ENCODE results near the gene DOCK8. TPM values are rescaled to one million over a fixed set of nuclear protein-coding genes. Genes with fewer than 3 reads are reported as not detected.
A peak's percentile ranks its signal among the peaks of the same experiment; 100 is the strongest.

Gene DOCK8
- total RNA-seq, 1 experiment from 2014 or later, result 0.15 TPM

- no peak for DNase-seq (ENCODE audit: low spot score)
Observed at GRCh38 chr9:266228-266627, 51.6 kb downstream of the DOCK8 start.

- no peak for DNase-seq (ENCODE audit: low spot score)
Observed at GRCh38 chr9:268616-269015, 54.0 kb downstream of the DOCK8 start.

- DNase-seq (ENCODE audit: low spot score), result no peak
Observed at GRCh38 chr9:269081-269711, 54.5 kb downstream of the DOCK8 start.

GRCh38 chr9:270657-271237 is 56.1 kb downstream of the DOCK8 start:
- no peak for DNase-seq (ENCODE audit: low spot score)

- no peak for DNase-seq (ENCODE audit: low spot score)
Observed at GRCh38 chr9:272251-273213, 57.9 kb downstream of the DOCK8 start.

GRCh38 chr9:274406-274805 is 59.7 kb downstream of the DOCK8 start:
- DNase-seq (ENCODE audit: low spot score), result no peak

- no peak for DNase-seq (ENCODE audit: low spot score)
Observed at GRCh38 chr9:277601-278295, 63.1 kb downstream of the DOCK8 start.

- no peak for DNase-seq (ENCODE audit: low spot score)
Observed at GRCh38 chr9:278651-279050, 64.0 kb downstream of the DOCK8 start.

GRCh38 chr9:279674-280073 is 65.0 kb downstream of the DOCK8 start:
- no peak for DNase-seq (ENCODE audit: low spot score)

- no peak for DNase-seq (ENCODE audit: low spot score)
Observed at GRCh38 chr9:281741-282645, 67.3 kb downstream of the DOCK8 start.

- no peak for DNase-seq (ENCODE audit: low spot score)
Observed at GRCh38 chr9:286071-286740, 71.5 kb downstream of the DOCK8 start.

- DNase-seq (ENCODE audit: low spot score), result no peak
Observed at GRCh38 chr9:289121-289520, 74.5 kb downstream of the DOCK8 start.

GRCh38 chr9:292915-293314 is 78.2 kb downstream of the DOCK8 start:
- no peak for DNase-seq (ENCODE audit: low spot score)

- no peak for DNase-seq (ENCODE audit: low spot score)
Observed at GRCh38 chr9:295576-295975, 80.9 kb downstream of the DOCK8 start.

GRCh38 chr9:296411-296810 is 81.7 kb downstream of the DOCK8 start:
- no peak for DNase-seq (ENCODE audit: low spot score)

- peak; percentile 57 for DNase-seq (ENCODE audit: low spot score)
Observed at GRCh38 chr9:297104-297972, 82.7 kb downstream of the DOCK8 start.

GRCh38 chr9:303502-303901 is 88.8 kb downstream of the DOCK8 start:
- no peak for DNase-seq (ENCODE audit: low spot score)

GRCh38 chr9:304106-304505 is 89.4 kb downstream of the DOCK8 start:
- DNase-seq (ENCODE audit: low spot score), result no peak

GRCh38 chr9:304519-305185 is 90.0 kb downstream of the DOCK8 start:
- no peak for DNase-seq (ENCODE audit: low spot score)
